H1 (cell line): Measurements from ENCODE around the gene CDC42EP5. TPM values are rescaled to one million over a fixed set of nuclear protein-coding genes. Genes with fewer than 3 reads are reported as not detected.

Experiments used
- ASH2L ChIP-seq: fragments of 200-600, 300-600 bp; sonication (generic); IDR thresholded peaks from one replicate; pipeline ENCODE4 v1.7.1; 2017; ENCODE audit warnings: low read length
- CHD2 ChIP-seq: IDR thresholded peaks from 2 replicates; pipeline ENCODE4 v1.6.1; 2012; ENCODE audit warnings: low read length, improper control_type of control experiment
- EP300 ChIP-seq, 2 experiments: IDR thresholded peaks; 1 replicate in 1 of 2; 2 replicates in 1 of 2; pipeline ENCODE4 v1.6.1; 2011 to 2012; ENCODE audit warnings: low read depth in 2 of 2, low read length in 2 of 2, mild to moderate bottlenecking in 2 of 2, borderline replicate concordance in 1 of 2, inconsistent platforms in 1 of 2, moderate library complexity in 1 of 2
- POU5F1 ChIP-seq: IDR thresholded peaks from 2 replicates; pipeline ENCODE4 v1.6.1; 2011; ENCODE audit warnings: low read depth, mild to moderate bottlenecking, low read length, moderate library complexity
- RBBP5 ChIP-seq: IDR thresholded peaks from 2 replicates; pipeline ENCODE4 v1.7.1; 2012; ENCODE audit warnings: low read depth, mild to moderate bottlenecking, inconsistent platforms, low read length, moderate library complexity, borderline replicate concordance
- SIN3A ChIP-seq, 2 experiments: IDR thresholded peaks in 1 of 2; conservative IDR thresholded peaks in 1 of 2; 2 replicates each; pipeline ENCODE4 v1.6.1; 2011 to 2012; ENCODE audit warnings: low read length in 2 of 2, improper control_type of control experiment in 1 of 2, low read depth in 1 of 2, mild to moderate bottlenecking in 1 of 2
- SRF ChIP-seq: IDR thresholded peaks from 2 replicates; pipeline ENCODE4 v1.6.1; 2011; ENCODE audit warnings: mild to moderate bottlenecking, low read depth, low read length, moderate library complexity
- polyA plus RNA-seq, 7 experiments: library from polyadenylated mRNA; depleted of rRNA in 3 of 7; stranded (reverse) in 5 of 7; unstranded in 2 of 7; fragments of >200 nt in 5 of 7; fragments of 200-250 nt in 2 of 7; gene quantifications; 1 replicate in 5 of 7; 2 replicates in 1 of 7; 4 replicates in 1 of 7; pipeline versions ENCODE4 v1.2.1 to v1.2.3, GENCODE V29; 2011 to 2013; ENCODE audit warnings: missing spikeins in 2 of 7, mixed read lengths in 2 of 7
- total RNA-seq: library from RNA; stranded (reverse); fragmentation: NEBNext Ultra II Directional; extraction: Animal tissue kit (Norgen Biotek cat#: 25700); gene quantifications from 2 replicates; pipeline ENCODE4 v1.2.1, GENCODE V29; 2021

Gene CDC42EP5
- total and polyA plus RNA-seq, 2 of the 8 experiments (the other 6 are each of a cell fraction or from before 2014, with no cell fraction given) = 1.8 to 2.1 TPM

- TF ChIP-seq SIN3A (conservative IDR thresholded peaks at IDR 0.05 in 1 of 2, IDR thresholded peaks at IDR 0.05 in 1 of 2; ENCODE audit: low read depth in 1 of 2, low read length in 2 of 2) (no peak), CHD2 (no peak), EP300 (IDR thresholded peaks at IDR 0.05; ENCODE audit: borderline replicate concordance in 1 of 2, low read depth in 2 of 2, low read length in 2 of 2) (no peak), POU5F1 (no peak), SRF (no peak), RBBP5 (no peak), ASH2L (no peak)
Measured at GRCh38 chr19:54470276-54470887, 2.7 kb downstream of the CDC42EP5 start (continued).
